Measurements from ENCODE around the gene ZIC2. TPM values are rescaled to one million over a fixed set of nuclear protein-coding genes. Genes with fewer than 3 reads are reported as not detected.

ZIC2 gene
- total RNA-seq, 1 donor from 2014 or later, result not detected

GRCh38 chr13:99985886-99986527 is 4.4 kb downstream of the ZIC2 start:
- DNase-seq (ENCODE audit: low read depth, low spot score), result no peak

GRCh38 chr13:99986741-99987140 is 5.2 kb downstream of the ZIC2 start:
- DNase-seq (ENCODE audit: low read depth, low spot score), result no peak

- no peak for DNase-seq (ENCODE audit: low read depth, low spot score)
Measured at GRCh38 chr13:99987154-99988019, 5.8 kb downstream of the ZIC2 start.

- DNase-seq (ENCODE audit: low read depth, low spot score), result no peak
Measured at GRCh38 chr13:99988529-99989275, 7.1 kb downstream of the ZIC2 start.

GRCh38 chr13:99989276-99990125 is 7.9 kb downstream of the ZIC2 start:
- DNase-seq (ENCODE audit: low read depth, low spot score), result no peak

- DNase-seq (ENCODE audit: low read depth, low spot score), result no peak
Measured at GRCh38 chr13:99990126-99990977, 8.8 kb downstream of the ZIC2 start.

- no peak for DNase-seq (ENCODE audit: low read depth, low spot score)
Measured at GRCh38 chr13:99991013-99991827, 9.6 kb downstream of the ZIC2 start.

- DNase-seq (ENCODE audit: low read depth, low spot score), result no peak
Measured at GRCh38 chr13:99991828-99992775, 10.5 kb downstream of the ZIC2 start.

GRCh38 chr13:99992949-99993351 is 11.4 kb downstream of the ZIC2 start:
- no peak for DNase-seq (ENCODE audit: low read depth, low spot score)

GRCh38 chr13:99993660-99994637 is 12.4 kb downstream of the ZIC2 start:
- no peak for DNase-seq (ENCODE audit: low read depth, low spot score)

GRCh38 chr13:99994638-99995020 is 13.0 kb downstream of the ZIC2 start:
- no peak for DNase-seq (ENCODE audit: low read depth, low spot score)

GRCh38 chr13:99995104-99995588 is 13.6 kb downstream of the ZIC2 start:
- DNase-seq (ENCODE audit: low read depth, low spot score), result no peak

GRCh38 chr13:99995589-99996380 is 14.2 kb downstream of the ZIC2 start:
- DNase-seq (ENCODE audit: low read depth, low spot score), result no peak

GRCh38 chr13:99996381-99996973 is 14.9 kb downstream of the ZIC2 start:
- DNase-seq (ENCODE audit: low read depth, low spot score), result no peak

GRCh38 chr13:99997702-99998214 is 16.2 kb downstream of the ZIC2 start:
- DNase-seq (ENCODE audit: low read depth, low spot score), result no peak
